Tibial nerve (tissue), 4 donors: ENCODE results near the gene CRISPLD2.

Source experiments
- CTCF ChIP-seq, 5 experiments: fragments of 200-600 bp in 3 of 5; fragments of 450-650 bp in 2 of 5; sonication (generic) in 3 of 5; IDR thresholded peaks; one replicate each; pipeline ENCODE4 v1.5.1; 2016 to 2019; ENCODE audit warnings: antibody characterized with exemption in 5 of 5, mild to moderate bottlenecking in 3 of 5, moderate library complexity in 2 of 5
- EP300 ChIP-seq, 2 donors: sonication (generic); formaldehyde crosslinking; IDR thresholded peaks; one replicate each; pipeline ENCODE4 v1.6.1; 2017; ENCODE audit warnings: antibody characterized with exemption in 2 of 2, mild to moderate bottlenecking in 1 of 2
- POLR2A ChIP-seq, 2 donors: fragments of 450-650 bp; IDR thresholded peaks; one replicate each; pipeline ENCODE4 v1.6.1; 2017; ENCODE audit warnings: antibody characterized with exemption in 2 of 2, mild to moderate bottlenecking in 2 of 2, moderate library complexity in 2 of 2

GRCh38 chr16:84864326-84864955 is 44.7 kb downstream of the CRISPLD2 start:
- no peak for TF ChIP-seq CTCF (IDR thresholded peaks at IDR 0.05)
- TF ChIP-seq POLR2A (IDR thresholded peaks at IDR 0.05): no peak
- no peak for TF ChIP-seq EP300 (IDR thresholded peaks at IDR 0.05)
